Thyroid gland (tissue), 4 donors: ENCODE data around the gene NR0B2. TPM values are rescaled to one million over a fixed set of nuclear protein-coding genes. Genes with fewer than 3 reads are reported as not detected.

Experiments
- DNase-seq, 2 donors: peaks; one replicate each; pipeline ENCODE4 v3.0.0-alpha.2; 2019
- H3K27ac ChIP-seq, 3 donors: fragments of 200-600 bp; sonication (generic); 1 replicate in 2 of 3; 2 replicates in 1 of 3; pipeline ENCODE4 v1.5.1; 2016 to 2019; ENCODE audit warnings: mild to moderate bottlenecking in 1 of 3, moderate library complexity in 1 of 3
- H3K27me3 ChIP-seq: fragments of 200-600 bp; sonication (generic); one replicate; pipeline ENCODE4 v1.5.1; 2019
- H3K36me3 ChIP-seq, 2 donors: fragments of 200-600 bp; sonication (generic); one replicate each; pipeline ENCODE4 v1.5.1; 2016 to 2019
- H3K4me1 ChIP-seq, 2 donors: fragments of 200-600 bp; sonication (generic); one replicate each; pipeline ENCODE4 v1.5.1; 2017 to 2019
- H3K4me3 ChIP-seq, 3 donors: fragments of 200-600 bp; sonication (generic); replicated peaks in 1 of 3; 1 replicate in 2 of 3; 2 replicates in 1 of 3; pipeline ENCODE4 v1.5.1; 2016; ENCODE audit warnings: mild to moderate bottlenecking in 1 of 3
- H3K9me3 ChIP-seq: fragments of 200-600 bp; sonication (generic); one replicate; pipeline ENCODE4 v1.5.1; 2017
- CTCF ChIP-seq, 6 experiments: fragments of 200-600 bp in 3 of 6; fragments of 450-650 bp in 3 of 6; sonication (generic) in 3 of 6; IDR thresholded peaks; one replicate each; pipeline ENCODE4 v1.5.1; 2016 to 2019; ENCODE audit warnings: antibody characterized with exemption in 6 of 6, mild to moderate bottlenecking in 2 of 6, inconsistent platforms in 1 of 6, moderate library complexity in 1 of 6
- POLR2A ChIP-seq, 2 donors: fragments of 450-650 bp; IDR thresholded peaks; one replicate each; pipeline ENCODE4 v1.6.1; 2017; ENCODE audit warnings: antibody characterized with exemption in 2 of 2, mild to moderate bottlenecking in 2 of 2, moderate library complexity in 1 of 2
- WGBS, 2 donors: methylation state at CpG; one replicate each; pipeline ENCODE4 v1.1.5; 2017; 5-methylcytosine and 5-hydroxymethylcytosine counted together
- intact Hi-C: fragments of 100-400 bp; cut with DNase I; formaldehyde crosslinking; loops from one replicate; pipeline ENCODE4 v1.15.1; 2023
- total RNA-seq, 4 donors: library from RNA; depleted of rRNA; stranded (reverse); fragments of >200 nt; gene quantifications; one replicate each; pipeline ENCODE4 v1.2.3, GENCODE V29; 2016

The NR0B2 gene
- total RNA-seq, 4 donors from 2014 or later = not detected

DNA sequence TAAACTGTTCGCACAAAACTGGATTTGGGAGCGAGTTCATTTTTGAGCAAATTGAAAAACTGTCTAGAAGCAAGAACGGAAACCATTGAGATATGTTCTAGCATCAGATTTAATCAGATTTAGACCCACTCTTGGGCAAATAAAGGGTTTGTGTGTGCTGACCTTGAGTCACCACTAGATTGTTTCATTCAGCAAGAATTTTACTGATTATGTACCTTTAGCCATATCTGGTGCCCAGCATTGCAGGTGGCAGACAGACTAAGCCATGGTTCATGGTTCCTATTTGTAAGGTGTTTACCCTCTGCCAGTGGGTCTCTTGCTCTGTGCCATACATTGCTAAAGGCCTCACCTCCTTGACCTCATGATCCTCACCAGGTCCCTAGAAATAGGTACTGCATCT, 9.1 kb upstream of the NR0B2 start:
- WGBS, 2 donors = 93 to 97% methylated on average over 3 of the region's 3 CpGs
- intact Hi-C loops = no loop called here

GRCh38 chr1:26922431-26922729, 8.6 kb upstream of the NR0B2 start:
- WGBS, 2 donors = 39 to 50% methylated on average over 6 of the region's 6 CpGs
- H3K36me3 ChIP-seq = peaks cover 23 to 30% of the 10 kb centered on the region in 2 donors
- peak overlapping the region in 1 of 3 donors; percentile 100 for H3K27ac ChIP-seq
- TF ChIP-seq POLR2A (IDR thresholded peaks at IDR 0.05) (no peak), CTCF (IDR thresholded peaks at IDR 0.05) (no peak)
- no peaks in the 10 kb centered on the region for H3K27me3 ChIP-seq
- no peaks in the 10 kb centered on the region for H3K9me3 ChIP-seq
- no peak for DNase-seq
- intact Hi-C loops = no loop called here
- peak overlapping the region; percentile 44 to 85 (median 79) for H3K4me3 ChIP-seq
- peaks cover 13 to 19% of the 10 kb centered on the region in 2 donors for H3K4me1 ChIP-seq

More for the DNA sequence above, 9.1 kb upstream of the NR0B2 start:
- peaks cover 13 to 19% of the 10 kb centered on the region in 2 donors for H3K4me1 ChIP-seq
- no peak overlapping the region for H3K27ac ChIP-seq
- no peak for TF ChIP-seq CTCF (IDR thresholded peaks at IDR 0.05)
- no peak for TF ChIP-seq POLR2A (IDR thresholded peaks at IDR 0.05)
- H3K27me3 ChIP-seq = no peaks in the 10 kb centered on the region
- no peaks in the 10 kb centered on the region for H3K9me3 ChIP-seq
- no peak for DNase-seq
- H3K4me3 ChIP-seq = no peak overlapping the region
- H3K36me3 ChIP-seq = peaks cover 23 to 30% of the 10 kb centered on the region in 2 donors

DNA sequence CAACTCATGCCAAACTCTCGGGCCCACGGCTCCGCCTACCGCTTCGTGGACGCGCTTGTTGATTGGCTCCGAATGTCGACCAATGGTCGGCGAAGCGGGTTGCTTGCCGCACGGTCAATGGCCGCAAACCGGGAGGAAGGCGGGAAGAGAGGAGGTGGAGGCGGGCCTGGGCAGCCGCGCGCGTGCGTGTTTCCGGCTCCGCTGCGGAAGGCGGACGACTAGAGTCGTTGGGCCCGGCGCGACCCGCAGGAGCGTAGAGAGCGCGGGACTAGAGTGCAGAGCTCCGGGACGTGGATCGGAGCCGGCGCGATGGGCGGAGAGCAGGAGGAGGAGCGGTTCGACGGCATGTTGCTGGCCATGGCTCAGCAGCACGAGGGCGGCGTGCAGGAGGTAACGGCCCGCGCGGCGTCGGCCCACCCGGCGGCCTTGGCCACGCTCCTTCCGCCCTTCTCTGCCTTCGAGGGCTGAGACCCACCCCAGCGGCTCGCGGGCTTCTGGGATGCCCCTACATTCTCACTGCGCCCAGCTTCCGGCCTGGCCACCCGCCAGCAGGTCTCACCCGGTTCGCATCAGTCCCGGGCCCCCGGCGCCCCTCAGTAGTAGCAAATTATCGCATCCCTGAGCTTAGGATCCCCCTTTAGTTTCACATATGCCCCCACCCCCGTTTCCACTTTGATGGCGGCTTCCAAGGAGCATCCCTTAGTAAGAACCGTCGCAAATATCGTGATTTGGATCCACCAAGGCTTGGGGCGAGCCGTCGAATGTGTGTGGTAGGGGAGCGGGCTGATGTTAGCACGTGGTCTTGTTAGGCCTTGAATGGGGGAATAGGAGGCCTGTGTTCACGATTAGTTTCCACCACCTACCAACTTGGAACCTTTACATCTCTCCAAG, 8.0 kb upstream of the NR0B2 start, which contains the start of gene NUDC:
TSS of gene NUDC (plus strand) at position 204 of the 891 bp plus-strand sequence. CDS start at position 310, 106 bp downstream.
- peak; percentile 97 to 98 for DNase-seq
- H3K4me3 ChIP-seq = peak within 1 kb of the TSS; percentile 44 to 85 (median 79)
- H3K4me1 ChIP-seq = peaks cover 13 to 19% of the 10 kb centered on the region in 2 donors
- TF ChIP-seq POLR2A (IDR thresholded peaks at IDR 0.05) = peak; percentile 37 to 95
- TF ChIP-seq CTCF (IDR thresholded peaks at IDR 0.05) = no peak
- intact Hi-C loops = no loop called here
- no peaks in the 10 kb centered on the region for H3K27me3 ChIP-seq
- no peaks in the 10 kb centered on the region for H3K9me3 ChIP-seq
- peak within 1 kb of the TSS; percentile 49 to 100 (median 93) for H3K27ac ChIP-seq
- 1% methylated on average over 51 to 62 of the region's 83 CpGs for WGBS, 2 donors
- H3K36me3 ChIP-seq = peaks cover 22 to 28% of the 10 kb centered on the region in 2 donors

GRCh38 chr1:26921126-26921539, 7.4 kb upstream of the NR0B2 start:
- DNase-seq = no peak
- no peaks in the 10 kb centered on the region for H3K9me3 ChIP-seq
- 22 to 24% methylated on average over 7 of the region's 7 CpGs for WGBS, 2 donors
- peak overlapping the region; percentile 7 to 100 (median 93) for H3K27ac ChIP-seq
- intact Hi-C loops = no loop called here
- TF ChIP-seq CTCF (IDR thresholded peaks at IDR 0.05) = no peak
- no peaks in the 10 kb centered on the region for H3K27me3 ChIP-seq
- peak overlapping the region in 1 of 3 donors; percentile 79 for H3K4me3 ChIP-seq
- peaks cover 16 to 21% of the 10 kb centered on the region in 2 donors for H3K36me3 ChIP-seq
- H3K4me1 ChIP-seq = peaks cover 13 to 19% of the 10 kb centered on the region in 2 donors
